ENCODE data around the gene HMX2.

The HMX2 gene

GRCh38 chr10:123141791-123142700 lies 5.9 kb upstream of the HMX2 start:
- Mint-ChIP-seq H3K36me3 (ENCODE audit: insufficient read depth) (peaks cover 18% of the 10 kb centered on the region), H3K27ac (no peak overlapping the region), H3K4me3 (peak overlapping the region; percentile 37 to 69), H3K27me3 (peaks cover 91 to 96% of the 10 kb centered on the region in 2 donors), H3K4me1 (ENCODE audit: low read depth in 2 of 2) (peaks cover 29 to 47% of the 10 kb centered on the region in 2 donors), H3K9me3 (no peaks in the 10 kb centered on the region)
- ATAC-seq (replicated peaks) (no peak), DNase-seq (no peak)

GRCh38 chr10:123142701-123143161 lies 5.2 kb upstream of the HMX2 start:
- DNase-seq (no peak), ATAC-seq (replicated peaks) (no peak)
- Mint-ChIP-seq H3K9me3 (no peaks in the 10 kb centered on the region), H3K4me3 (peak overlapping the region; percentile 37 to 69), H3K36me3 (ENCODE audit: insufficient read depth) (peaks cover 15% of the 10 kb centered on the region), H3K4me1 (ENCODE audit: low read depth in 2 of 2) (peaks cover 30 to 46% of the 10 kb centered on the region in 2 donors), H3K27ac (no peak overlapping the region), H3K27me3 (peaks cover 92 to 99% of the 10 kb centered on the region in 2 donors)

- ATAC-seq (replicated peaks) (no peak), DNase-seq (no peak)
- Mint-ChIP-seq H3K27ac (no peak overlapping the region), H3K27me3 (peaks cover 87 to 95% of the 10 kb centered on the region in 2 donors), H3K4me1 (ENCODE audit: low read depth in 2 of 2) (peaks cover 30 to 46% of the 10 kb centered on the region in 2 donors), H3K4me3 (peak overlapping the region; percentile 37 to 69), H3K36me3 (ENCODE audit: insufficient read depth) (peaks cover 10% of the 10 kb centered on the region), H3K9me3 (no peaks in the 10 kb centered on the region)
Measured at GRCh38 chr10:123143162-123143824, 4.6 kb upstream of the HMX2 start.

DNA sequence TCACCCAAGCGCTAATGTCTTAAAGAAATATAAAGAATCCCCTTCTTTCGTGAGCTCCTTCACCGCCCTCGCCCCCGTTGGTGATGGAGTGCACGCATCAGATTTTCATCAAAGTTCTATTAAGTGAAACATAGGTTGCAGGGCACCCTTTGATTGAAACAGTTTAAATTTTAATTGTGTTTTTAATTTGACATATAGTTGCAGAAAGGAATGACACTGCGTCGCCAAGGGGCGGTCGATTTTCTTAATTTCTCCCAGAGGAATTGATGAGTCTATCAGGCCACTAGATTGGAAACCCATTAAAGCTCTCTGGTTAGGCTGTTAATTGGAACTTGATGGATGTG lies 4.1 kb upstream of the HMX2 start:
- Mint-ChIP-seq H3K4me1 (ENCODE audit: low read depth in 2 of 2) (peaks cover 31 to 45% of the 10 kb centered on the region in 2 donors), H3K27ac (no peak overlapping the region), H3K4me3 (peak overlapping the region in 1 of 2 donors; percentile 69), H3K9me3 (no peaks in the 10 kb centered on the region), H3K36me3 (ENCODE audit: insufficient read depth) (peaks cover 10% of the 10 kb centered on the region), H3K27me3 (peaks cover 83 to 94% of the 10 kb centered on the region in 2 donors)
- ATAC-seq (replicated peaks) (no peak), DNase-seq (no peak)

GRCh38 chr10:123144697-123145541 lies 3.0 kb upstream of the HMX2 start:
- no peak for ATAC-seq (replicated peaks)
- peak overlapping the region; percentile 43 to 54 for H3K4me3 Mint-ChIP-seq
- no peak overlapping the region for H3K27ac Mint-ChIP-seq
- H3K9me3 Mint-ChIP-seq, result no peaks in the 10 kb centered on the region
- peaks cover 37 to 43% of the 10 kb centered on the region in 2 donors for H3K4me1 Mint-ChIP-seq (ENCODE audit: low read depth in 2 of 2)
- peaks cover 10% of the 10 kb centered on the region for H3K36me3 Mint-ChIP-seq (ENCODE audit: insufficient read depth)
- no peak for DNase-seq
- peaks cover 79 to 94% of the 10 kb centered on the region in 2 donors for H3K27me3 Mint-ChIP-seq

GRCh38 chr10:123145542-123146012 lies 2.4 kb upstream of the HMX2 start:
- Mint-ChIP-seq H3K36me3 (ENCODE audit: insufficient read depth) (peaks cover 10% of the 10 kb centered on the region), H3K27ac (no peak overlapping the region), H3K4me1 (ENCODE audit: low read depth in 2 of 2) (peaks cover 36 to 39% of the 10 kb centered on the region in 2 donors), H3K27me3 (peaks cover 78 to 94% of the 10 kb centered on the region in 2 donors), H3K9me3 (no peaks in the 10 kb centered on the region), H3K4me3 (peak overlapping the region; percentile 43 to 54)
- no peak for DNase-seq
- no peak for ATAC-seq (replicated peaks)

DNA sequence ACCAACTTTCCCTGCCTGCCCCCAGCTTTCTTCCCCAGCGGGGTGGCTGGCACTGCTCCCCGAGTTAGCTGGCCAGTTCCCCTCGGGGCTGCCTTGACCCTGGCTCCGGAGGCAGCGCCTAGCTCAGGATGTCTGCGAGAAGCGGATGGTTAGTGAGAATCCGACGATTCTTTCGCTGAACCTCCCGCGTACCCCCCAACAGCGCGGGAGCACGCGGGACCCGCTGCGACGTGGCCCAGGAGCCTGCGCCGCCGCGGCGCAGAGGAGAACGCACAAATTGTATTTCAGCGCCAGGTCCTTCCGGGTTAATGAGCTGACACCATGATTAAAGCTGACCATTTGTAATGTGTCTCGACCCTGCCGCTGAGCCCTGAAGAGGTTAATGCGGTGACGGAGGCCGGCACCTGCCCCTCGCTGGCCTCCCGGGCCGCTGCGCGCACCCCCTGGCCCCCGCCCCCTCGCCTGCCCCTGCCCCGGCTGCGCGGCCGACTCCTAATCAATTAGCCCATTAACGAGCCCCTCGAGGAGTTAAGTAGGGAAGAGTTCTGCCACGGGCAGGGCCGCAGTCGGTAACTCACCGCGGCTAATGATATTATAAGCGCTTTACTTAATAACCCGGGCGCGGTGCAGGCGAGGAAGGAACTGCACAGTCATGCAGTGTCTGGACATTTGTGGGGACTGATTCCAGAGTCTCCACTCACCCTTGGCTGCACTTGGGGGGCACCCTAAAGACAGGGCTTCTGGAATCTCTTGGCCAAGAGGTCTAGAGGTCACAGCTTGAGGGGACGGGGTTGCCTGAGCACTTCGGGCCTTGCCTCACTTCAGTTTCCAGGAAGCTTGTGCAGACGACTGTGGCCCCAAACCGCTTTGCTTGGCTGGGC lies 1.7 kb upstream of the HMX2 start:
- Mint-ChIP-seq H3K9me3 (no peaks in the 10 kb centered on the region), H3K27ac (no peak overlapping the region), H3K4me1 (ENCODE audit: low read depth in 2 of 2) (peaks cover 35 to 39% of the 10 kb centered on the region in 2 donors), H3K4me3 (peak overlapping the region; percentile 54 to 58), H3K27me3 (peaks cover 71 to 94% of the 10 kb centered on the region in 2 donors), H3K36me3 (ENCODE audit: insufficient read depth) (peaks cover 10% of the 10 kb centered on the region)
- DNase-seq, result no peak
- ATAC-seq (replicated peaks), result no peak

- peaks cover 9% of the 10 kb centered on the region for H3K36me3 Mint-ChIP-seq (ENCODE audit: insufficient read depth)
- DNase-seq, result no peak
- no peak for ATAC-seq (replicated peaks)
- peaks cover 63 to 90% of the 10 kb centered on the region in 2 donors for H3K27me3 Mint-ChIP-seq
- H3K27ac Mint-ChIP-seq, result no peak overlapping the region
- no peaks in the 10 kb centered on the region for H3K9me3 Mint-ChIP-seq
- H3K4me1 Mint-ChIP-seq (ENCODE audit: low read depth in 2 of 2), result peaks cover 35% of the 10 kb centered on the region in 2 donors
- H3K4me3 Mint-ChIP-seq, result peak overlapping the region; percentile 43 to 58
Measured at GRCh38 chr10:123146894-123147634, 872 bp upstream of the HMX2 start.

DNA sequence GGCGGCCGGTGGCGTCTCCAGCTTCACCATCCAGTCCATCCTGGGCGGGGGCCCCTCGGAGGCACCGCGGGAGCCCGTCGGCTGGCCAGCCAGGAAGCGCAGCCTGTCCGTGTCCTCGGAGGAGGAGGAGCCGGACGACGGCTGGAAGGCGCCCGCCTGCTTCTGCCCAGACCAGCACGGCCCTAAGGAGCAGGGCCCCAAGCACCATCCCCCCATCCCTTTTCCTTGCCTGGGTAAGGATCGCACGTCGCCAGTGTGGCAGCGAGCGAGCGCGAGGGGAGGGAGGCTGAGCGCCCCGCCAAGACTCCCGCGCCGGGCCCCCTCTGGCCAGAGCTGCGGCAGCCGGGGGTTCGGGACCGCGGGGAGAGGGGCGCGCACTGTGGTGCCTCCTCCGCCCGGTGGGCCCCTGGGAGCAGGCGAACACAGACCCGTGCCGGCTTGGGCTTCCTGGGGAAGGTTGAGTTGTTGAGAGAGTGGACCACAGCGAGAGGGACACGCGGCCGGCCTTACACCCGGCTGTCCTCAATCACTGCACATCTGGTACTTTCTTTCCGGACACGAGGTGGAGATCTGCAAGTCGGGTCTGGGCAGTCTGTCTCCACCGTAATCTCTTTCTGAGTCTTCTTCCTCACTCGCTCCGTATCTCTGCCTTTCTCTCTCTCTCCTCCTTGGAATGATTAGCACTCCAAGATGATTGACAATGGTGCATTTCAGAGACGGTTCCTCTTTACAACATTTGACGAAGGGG lies 652 bp downstream of the HMX2 start:
- DNase-seq (no peak), ATAC-seq (replicated peaks) (no peak)
- Mint-ChIP-seq H3K27ac (peak overlapping the region in 1 of 2 donors; percentile 5), H3K36me3 (ENCODE audit: insufficient read depth) (peaks cover 6% of the 10 kb centered on the region), H3K9me3 (no peaks in the 10 kb centered on the region), H3K27me3 (peaks cover 48 to 74% of the 10 kb centered on the region in 2 donors), H3K4me1 (ENCODE audit: low read depth in 2 of 2) (peaks cover 25 to 38% of the 10 kb centered on the region in 2 donors), H3K4me3 (peak overlapping the region; percentile 68 to 71)

GRCh38 chr10:123149162-123149567 lies 1.2 kb downstream of the HMX2 start:
- peak overlapping the region in 1 of 2 donors; percentile 5 for H3K27ac Mint-ChIP-seq
- peaks cover 42 to 69% of the 10 kb centered on the region in 2 donors for H3K27me3 Mint-ChIP-seq
- H3K4me1 Mint-ChIP-seq (ENCODE audit: low read depth in 2 of 2), result peaks cover 30 to 40% of the 10 kb centered on the region in 2 donors
- ATAC-seq (replicated peaks) (no peak), DNase-seq (no peak)
- H3K9me3 Mint-ChIP-seq, result no peaks in the 10 kb centered on the region
- peaks cover 10% of the 10 kb centered on the region for H3K36me3 Mint-ChIP-seq (ENCODE audit: insufficient read depth)
- peak overlapping the region; percentile 68 to 71 for H3K4me3 Mint-ChIP-seq

- no peak for DNase-seq
- Mint-ChIP-seq H3K4me1 (ENCODE audit: low read depth in 2 of 2) (peaks cover 26 to 35% of the 10 kb centered on the region in 2 donors), H3K4me3 (peak overlapping the region; percentile 68 to 71), H3K36me3 (ENCODE audit: insufficient read depth) (peaks cover 13% of the 10 kb centered on the region), H3K9me3 (no peaks in the 10 kb centered on the region), H3K27me3 (peaks cover 36 to 63% of the 10 kb centered on the region in 2 donors), H3K27ac (no peak overlapping the region)
- no peak for ATAC-seq (replicated peaks)
Measured at GRCh38 chr10:123149568-123150270, 1.8 kb downstream of the HMX2 start.

Measured in effector memory CD8-positive, alpha-beta T cell (primary cell).